ENCODE results near the gene CD99. TPM values are rescaled to one million over a fixed set of nuclear protein-coding genes. Genes with fewer than 3 reads are reported as not detected.

Gene CD99
- total and polyA plus RNA-seq, 2 of the 13 experiments (the other 11 are each of a cell fraction or from before 2014, with no cell fraction given) = 78.8 to 111 TPM

- TF ChIP-seq PTBP1 (IDR thresholded peaks at IDR 0.05; ENCODE audit: low read depth, low read length, poor library complexity, severe bottlenecking) (no peak), EP300 (IDR thresholded peaks at IDR 0.05; ENCODE audit: low read depth in 2 of 2, low read length in 2 of 2) (peak in 1 of 2 experiments; percentile 36; a peak in 1 of 4 replicates), EP300 (CRISPR knock-in tag; IDR thresholded peaks at IDR 0.05; ENCODE audit: borderline replicate concordance) (no peak), SMC3 (IDR thresholded peaks at IDR 0.05; ENCODE audit: low read length) (no peak), ATF4 (CRISPR knock-in tag; IDR thresholded peaks at IDR 0.05) (peak in 1 of 2 experiments; percentile 85; a peak in 2 of 4 replicates), TBL1XR1 (IDR thresholded peaks at IDR 0.05; ENCODE audit: borderline replicate concordance, low read length, partially characterized antibody) (no peak), RARG (CRISPR knock-in tag; IDR thresholded peaks at IDR 0.05; ENCODE audit: low read depth) (no peak), BCL6 (CRISPR knock-in tag; IDR thresholded peaks at IDR 0.05) (peak; percentile 62), IKZF4 (CRISPR knock-in tag; IDR thresholded peaks at IDR 0.05; ENCODE audit: borderline replicate concordance, low read depth, not compliant biosample characterization) (no peak), EHMT2 (IDR thresholded peaks at IDR 0.05; ENCODE audit: borderline replicate concordance, low read depth, low read length) (no peak), ARHGAP35 (CRISPR knock-in tag; IDR thresholded peaks at IDR 0.05; ENCODE audit: borderline replicate concordance) (no peak), ZNF234 (CRISPR knock-in tag; conservative IDR thresholded peaks at IDR 0.05) (no peak), FOXA3 (CRISPR knock-in tag; IDR thresholded peaks at IDR 0.05) (peak; percentile 53; the same call in 1 of the 2 replicates), POLR2AphosphoS5 (IDR thresholded peaks at IDR 0.05; ENCODE audit: low read depth, low read length) (no peak)
- TF ChIP-seq, protein P1, sequence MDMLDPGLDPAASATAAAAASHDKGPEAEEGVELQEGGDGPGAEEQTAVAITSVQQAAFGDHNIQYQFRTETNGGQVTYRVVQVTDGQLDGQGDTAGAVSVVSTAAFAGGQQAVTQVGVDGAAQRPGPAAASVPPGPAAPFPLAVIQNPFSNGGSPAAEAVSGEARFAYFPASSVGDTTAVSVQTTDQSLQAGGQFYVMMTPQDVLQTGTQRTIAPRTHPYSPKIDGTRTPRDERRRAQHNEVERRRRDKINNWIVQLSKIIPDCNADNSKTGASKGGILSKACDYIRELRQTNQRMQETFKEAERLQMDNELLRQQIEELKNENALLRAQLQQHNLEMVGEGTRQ (IDR thresholded peaks at IDR 0.05; ENCODE audit: low read depth, low read length) = no peak
- TF ChIP-seq, protein P1 (CRISPR knock-in tag; IDR thresholded peaks at IDR 0.05; ENCODE audit: borderline replicate concordance) = no peak; the same call in 1 of the 2 replicates
- TF ChIP-seq, protein P2, sequence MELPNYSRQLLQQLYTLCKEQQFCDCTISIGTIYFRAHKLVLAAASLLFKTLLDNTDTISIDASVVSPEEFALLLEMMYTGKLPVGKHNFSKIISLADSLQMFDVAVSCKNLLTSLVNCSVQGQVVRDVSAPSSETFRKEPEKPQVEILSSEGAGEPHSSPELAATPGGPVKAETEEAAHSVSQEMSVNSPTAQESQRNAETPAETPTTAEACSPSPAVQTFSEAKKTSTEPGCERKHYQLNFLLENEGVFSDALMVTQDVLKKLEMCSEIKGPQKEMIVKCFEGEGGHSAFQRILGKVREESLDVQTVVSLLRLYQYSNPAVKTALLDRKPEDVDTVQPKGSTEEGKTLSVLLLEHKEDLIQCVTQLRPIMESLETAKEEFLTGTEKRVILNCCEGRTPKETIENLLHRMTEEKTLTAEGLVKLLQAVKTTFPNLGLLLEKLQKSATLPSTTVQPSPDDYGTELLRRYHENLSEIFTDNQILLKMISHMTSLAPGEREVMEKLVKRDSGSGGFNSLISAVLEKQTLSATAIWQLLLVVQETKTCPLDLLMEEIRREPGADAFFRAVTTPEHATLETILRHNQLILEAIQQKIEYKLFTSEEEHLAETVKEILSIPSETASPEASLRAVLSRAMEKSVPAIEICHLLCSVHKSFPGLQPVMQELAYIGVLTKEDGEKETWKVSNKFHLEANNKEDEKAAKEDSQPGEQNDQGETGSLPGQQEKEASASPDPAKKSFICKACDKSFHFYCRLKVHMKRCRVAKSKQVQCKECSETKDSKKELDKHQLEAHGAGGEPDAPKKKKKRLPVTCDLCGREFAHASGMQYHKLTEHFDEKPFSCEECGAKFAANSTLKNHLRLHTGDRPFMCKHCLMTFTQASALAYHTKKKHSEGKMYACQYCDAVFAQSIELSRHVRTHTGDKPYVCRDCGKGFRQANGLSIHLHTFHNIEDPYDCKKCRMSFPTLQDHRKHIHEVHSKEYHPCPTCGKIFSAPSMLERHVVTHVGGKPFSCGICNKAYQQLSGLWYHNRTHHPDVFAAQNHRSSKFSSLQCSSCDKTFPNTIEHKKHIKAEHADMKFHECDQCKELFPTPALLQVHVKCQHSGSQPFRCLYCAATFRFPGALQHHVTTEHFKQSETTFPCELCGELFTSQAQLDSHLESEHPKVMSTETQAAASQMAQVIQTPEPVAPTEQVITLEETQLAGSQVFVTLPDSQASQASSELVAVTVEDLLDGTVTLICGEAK (IDR thresholded peaks at IDR 0.05) = no peak
- TF ChIP-seq, protein P2 (CRISPR knock-in tag; IDR thresholded peaks at IDR 0.05) = no peak
Measured at GRCh38 chrX:2656257-2656836, 34.7 kb upstream of the CD99 start (continued).

All from HepG2 (cell line).